DMS 273 (cell line): ENCODE results near the gene SEMA6C.
A peak's percentile ranks its signal among the peaks of the same experiment; 100 is the strongest.
"Not testable (repeated sequence)": the region's sequence is repeated elsewhere in the genome, so short reads cannot be mapped to it uniquely, and the experiment has no call there.

Experiments
- DNase-seq: peaks from one replicate; lab custom pipeline; 2025; ENCODE audit not compliant: unreplicated experiment; lab: John Stamatoyannopoulos, UW

The SEMA6C gene

GRCh38 chr1:151146412-151147131 is at the start of gene SEMA6C:
TSS of gene SEMA6C (minus strand) at chr1:151146631. CDS start at chr1:151142621, 4,010 bp downstream.
- DNase-seq = peak; percentile 100

- DNase-seq = peak; percentile 95
Observed at GRCh38 chr1:151194894-151195594, 48.6 kb upstream of the SEMA6C start.

GRCh38 chr1:151193856-151194255 is 47.4 kb upstream of the SEMA6C start:
- DNase-seq = peak; percentile 88

GRCh38 chr1:151193304-151193703 is 46.9 kb upstream of the SEMA6C start:
- no peak for DNase-seq

GRCh38 chr1:151192047-151192446 is 45.6 kb upstream of the SEMA6C start:
- no peak for DNase-seq

- DNase-seq = peak; percentile 100
Observed at GRCh38 chr1:151189637-151190445, 43.4 kb upstream of the SEMA6C start, which contains the start of gene VPS72. TSS of gene VPS72 (minus strand) at chr1:151190197. CDS start at chr1:151190121, 76 bp downstream.

- DNase-seq = not testable (repeated sequence)
Observed at GRCh38 chr1:151188667-151189066, 42.2 kb upstream of the SEMA6C start.

GRCh38 chr1:151187205-151187604 is 40.8 kb upstream of the SEMA6C start:
- DNase-seq = peak; percentile 95

- DNase-seq = no peak
Observed at GRCh38 chr1:151184211-151184610, 37.8 kb upstream of the SEMA6C start.

GRCh38 chr1:151176514-151177045 is 30.1 kb upstream of the SEMA6C start:
- DNase-seq = no peak

GRCh38 chr1:151175863-151176262 is 29.4 kb upstream of the SEMA6C start, which contains the start of gene TMOD4:
TSS of gene TMOD4 (minus strand) at chr1:151175981. CDS start at chr1:151174875, 1,106 bp downstream.
- DNase-seq = peak; percentile 99

- peak; percentile 91 for DNase-seq
Observed at GRCh38 chr1:151175041-151175741, 28.8 kb upstream of the SEMA6C start.

- no peak for DNase-seq
Observed at GRCh38 chr1:151171190-151171589, 24.8 kb upstream of the SEMA6C start.

GRCh38 chr1:151167116-151167515 is 20.7 kb upstream of the SEMA6C start:
- no peak for DNase-seq

GRCh38 chr1:151166505-151166956 is 20.1 kb upstream of the SEMA6C start:
- DNase-seq = peak; percentile 99

GRCh38 chr1:151165738-151166504 is 19.5 kb upstream of the SEMA6C start, which contains the start of the genes LYSMD1 and SCNM1:
TSS of gene LYSMD1 (minus strand) at chr1:151165902. CDS start at chr1:151165258, 644 bp downstream.
TSS of gene SCNM1 (plus strand) at chr1:151166144. CDS start at chr1:151166153, 9 bp downstream.
- peak; percentile 100 for DNase-seq

- peak; percentile 100 for DNase-seq
Observed at GRCh38 chr1:151165281-151165737, 18.9 kb upstream of the SEMA6C start.

- DNase-seq = no peak
Observed at GRCh38 chr1:151164732-151165280, 18.4 kb upstream of the SEMA6C start.

- no peak for DNase-seq
Observed at GRCh38 chr1:151159373-151159772, 12.9 kb upstream of the SEMA6C start.
